ENCODE data around the gene SLC6A12.
"Not testable (repeated sequence)": the region's sequence is repeated elsewhere in the genome, so short reads cannot be mapped to it uniquely, and the experiment has no call there.

SLC6A12 gene

DNA sequence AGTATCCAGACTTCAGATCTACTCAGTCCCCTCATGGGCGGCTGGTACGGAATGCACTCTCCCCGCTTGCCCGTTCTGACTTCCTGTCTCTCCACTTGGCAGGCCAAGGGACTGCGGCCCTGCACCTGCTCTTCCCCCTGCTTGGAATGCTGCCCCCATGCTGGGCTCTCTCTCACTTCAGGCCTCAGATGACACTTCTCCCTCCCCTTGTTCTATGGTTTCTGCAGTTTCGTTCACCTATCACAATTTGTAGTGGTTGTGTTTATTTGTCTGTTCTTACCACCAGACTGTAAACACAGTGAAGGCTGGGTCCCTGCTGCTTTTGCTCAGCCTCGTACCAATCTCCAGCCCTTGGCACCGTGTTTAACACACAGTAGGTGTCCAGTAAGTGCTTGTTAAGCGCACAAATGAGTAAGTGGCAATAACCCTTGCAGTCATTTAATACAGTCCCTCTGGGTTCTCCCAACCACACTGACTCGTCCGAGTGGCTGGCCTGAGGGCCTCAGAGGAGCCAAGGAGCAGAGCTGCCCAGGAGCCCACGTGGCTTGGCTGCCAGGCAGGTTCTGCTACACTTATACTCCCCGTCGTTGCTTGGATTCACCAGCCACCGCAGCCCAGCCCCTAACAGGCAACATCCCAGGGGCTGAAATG, 11.8 kb downstream of the SLC6A12 start:
- in situ Hi-C loops (cut with MboI; ENCODE audit: low sequenced_read_pairs): no loop called here

- in situ Hi-C loops (cut with MboI; ENCODE audit: low sequenced_read_pairs): no loop called here
Measured at GRCh38 chr12:201361-201760, 12.6 kb downstream of the SLC6A12 start.

DNA sequence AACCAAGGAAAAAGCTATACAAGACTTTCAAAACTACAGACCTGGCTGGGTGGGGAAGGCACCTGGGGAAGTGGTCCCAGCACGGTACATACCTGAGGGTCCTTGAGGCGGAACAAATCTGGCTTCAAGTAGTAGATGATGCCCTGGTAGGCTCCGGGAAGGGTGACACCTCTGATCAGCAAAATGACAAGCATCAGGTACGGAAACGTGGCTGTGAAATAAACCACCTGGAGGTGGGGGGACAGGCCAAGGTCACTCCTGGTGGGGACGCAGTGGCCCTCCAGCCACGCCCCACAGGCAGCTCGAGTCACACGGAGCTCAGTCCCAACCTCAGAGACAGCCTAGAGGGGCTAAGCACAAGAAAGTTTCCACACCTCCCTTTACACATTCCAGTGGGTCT, 15.3 kb downstream of the SLC6A12 start:
- in situ Hi-C loops (cut with MboI; ENCODE audit: low sequenced_read_pairs): no loop called here

DNA sequence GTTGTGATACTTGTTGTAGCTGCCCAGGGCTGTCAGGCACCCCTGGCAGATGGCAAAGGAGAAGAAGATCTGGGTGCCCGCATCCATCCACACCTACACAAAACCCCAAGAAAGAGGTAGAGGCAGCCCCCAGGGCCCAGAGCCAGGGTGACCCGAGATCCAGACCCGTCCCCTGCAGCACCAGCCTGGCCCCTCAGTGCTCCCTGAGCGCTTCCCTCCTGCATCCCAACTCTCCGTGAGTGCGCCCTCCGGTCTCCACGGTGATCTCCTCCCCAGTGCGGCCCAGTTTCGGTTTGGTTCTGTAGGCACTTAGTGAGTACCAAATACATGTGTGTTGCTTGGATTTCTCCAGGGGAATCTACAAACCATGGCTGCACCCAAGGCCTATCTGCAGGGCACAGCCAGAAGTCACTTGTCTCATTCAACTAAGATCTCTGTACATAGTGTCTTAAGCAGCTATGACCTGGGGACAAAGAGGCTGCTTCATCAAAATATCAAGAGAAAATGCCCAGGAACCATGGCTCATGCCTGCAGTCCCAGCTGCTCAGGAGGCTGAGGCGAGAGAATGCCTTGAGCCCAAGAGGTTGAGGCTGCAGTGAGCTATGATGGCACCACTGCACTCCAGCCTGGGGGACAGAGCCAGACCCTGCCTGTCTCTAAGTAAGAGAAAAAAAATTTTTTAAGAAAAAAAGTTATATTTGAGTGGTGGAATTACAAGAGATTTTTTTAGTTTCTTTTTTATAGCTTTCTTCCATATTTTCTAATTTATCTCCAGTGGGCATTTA, 15.9 kb downstream of the SLC6A12 start:
- in situ Hi-C loops (cut with MboI; ENCODE audit: low sequenced_read_pairs): no loop called here

DNA sequence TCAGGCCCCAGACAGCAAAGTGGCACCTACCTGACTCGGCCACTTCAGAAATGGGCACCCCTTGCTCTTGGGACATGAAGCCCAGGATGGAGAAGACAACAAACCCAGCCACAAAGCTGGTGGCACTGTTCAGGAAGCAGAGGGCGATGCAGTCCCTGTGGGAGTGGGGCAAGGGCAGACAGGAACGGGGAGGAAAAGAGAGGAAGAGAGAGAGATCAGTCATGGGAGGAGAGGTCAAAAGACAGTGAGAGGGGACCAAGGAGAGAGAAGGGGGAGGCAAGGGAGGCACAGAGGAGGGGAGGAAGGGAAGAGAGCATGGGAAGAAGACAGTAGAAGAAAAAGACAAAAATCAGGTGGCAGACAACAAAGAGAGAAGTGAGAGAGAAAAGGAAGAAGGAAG, 16.6 kb downstream of the SLC6A12 start:
- in situ Hi-C loops (cut with MboI; ENCODE audit: low sequenced_read_pairs): no loop called here

- in situ Hi-C loops (cut with MboI; ENCODE audit: low sequenced_read_pairs): no loop called here
Measured at GRCh38 chr12:196436-196835, 17.5 kb downstream of the SLC6A12 start.

GRCh38 chr12:195951-196350, 18.0 kb downstream of the SLC6A12 start:
- in situ Hi-C loops (cut with MboI; ENCODE audit: low sequenced_read_pairs): no loop called here

DNA sequence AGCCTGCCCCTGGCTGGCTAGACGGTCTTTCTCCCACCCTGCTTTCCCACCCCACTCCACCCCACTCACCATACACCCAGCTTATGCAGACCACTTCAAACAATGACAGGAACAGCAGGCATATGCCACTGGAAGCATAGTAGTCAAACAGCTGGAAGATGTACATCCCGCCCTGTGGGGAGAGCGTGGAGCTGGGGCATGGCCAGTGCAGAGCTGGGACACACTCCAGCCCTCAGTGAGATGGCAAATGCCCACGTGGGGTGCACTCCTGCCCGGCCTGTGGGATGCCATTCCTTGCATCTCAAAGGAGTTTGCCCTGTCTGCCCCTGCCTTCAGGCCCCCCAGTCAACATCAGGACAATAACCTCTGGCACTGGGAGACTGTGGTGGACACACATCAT, 18.8 kb downstream of the SLC6A12 start:
- in situ Hi-C loops (cut with MboI; ENCODE audit: low sequenced_read_pairs): no loop called here

DNA sequence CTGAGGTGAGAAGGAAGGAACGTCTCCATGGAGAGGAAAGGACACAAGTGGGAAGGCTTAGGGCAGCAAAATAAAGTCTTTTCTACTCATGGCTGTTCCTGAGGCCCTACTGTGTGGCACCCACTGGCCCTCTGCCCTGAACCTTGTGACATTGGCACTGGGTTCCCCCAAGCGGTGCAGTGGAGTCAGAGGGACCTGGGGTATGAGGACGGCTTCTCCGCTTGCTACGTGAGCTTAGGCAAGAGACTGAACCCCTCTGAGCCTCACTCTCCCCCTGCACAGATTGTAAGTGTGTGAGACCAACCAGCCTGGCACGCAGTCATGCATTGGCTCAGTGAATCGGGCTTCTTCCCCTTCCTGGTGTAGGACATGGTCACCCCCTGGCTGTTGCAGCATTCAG, 19.7 kb downstream of the SLC6A12 start:
- in situ Hi-C loops (cut with MboI; ENCODE audit: low sequenced_read_pairs): no loop called here

DNA sequence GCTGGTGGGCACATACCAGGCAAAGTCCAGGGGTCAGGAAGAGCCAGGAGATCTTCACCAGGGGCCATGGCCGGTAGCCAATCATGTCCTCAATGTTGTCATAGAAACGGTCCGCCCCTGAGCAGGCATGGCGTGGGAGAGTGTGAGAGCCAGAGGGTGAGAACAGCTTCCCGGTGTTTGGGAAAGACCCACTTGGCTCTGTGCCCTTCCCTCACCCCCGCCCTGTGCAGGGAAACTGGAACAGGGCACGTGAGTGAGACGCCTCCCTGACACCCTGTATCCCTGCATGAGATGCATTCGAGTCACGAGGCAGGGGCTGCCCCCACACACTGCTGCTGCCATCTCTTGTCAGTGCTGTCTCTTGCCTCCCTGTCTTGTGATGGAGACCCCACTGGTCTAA, 20.7 kb downstream of the SLC6A12 start:
- in situ Hi-C loops (cut with MboI; ENCODE audit: low sequenced_read_pairs): no loop called here

- in situ Hi-C loops (cut with MboI; ENCODE audit: low sequenced_read_pairs): no loop called here
Measured at GRCh38 chr12:191541-191940, 22.4 kb downstream of the SLC6A12 start.

DNA sequence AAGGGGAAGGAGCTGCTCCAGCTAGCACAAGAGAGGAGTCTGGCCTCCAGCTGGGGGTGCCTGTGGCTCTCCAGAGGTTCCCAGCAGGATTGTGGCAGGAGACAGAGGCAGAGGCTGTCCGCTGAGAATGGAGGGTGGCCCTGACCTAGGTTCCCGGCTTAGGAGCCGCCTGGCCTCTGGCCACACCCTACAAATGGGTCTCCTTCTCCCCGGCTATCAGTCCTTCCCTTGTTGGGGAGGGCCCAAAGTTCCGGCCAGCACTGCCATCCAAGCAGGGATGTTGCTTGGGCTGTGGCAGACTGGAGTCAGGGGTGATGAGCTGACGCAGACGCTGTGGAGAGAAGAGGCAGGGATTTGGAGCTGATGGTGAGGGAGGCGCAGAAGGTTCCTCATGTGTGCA, 23.1 kb downstream of the SLC6A12 start:
- in situ Hi-C loops (cut with MboI; ENCODE audit: low sequenced_read_pairs): no loop called here

DNA sequence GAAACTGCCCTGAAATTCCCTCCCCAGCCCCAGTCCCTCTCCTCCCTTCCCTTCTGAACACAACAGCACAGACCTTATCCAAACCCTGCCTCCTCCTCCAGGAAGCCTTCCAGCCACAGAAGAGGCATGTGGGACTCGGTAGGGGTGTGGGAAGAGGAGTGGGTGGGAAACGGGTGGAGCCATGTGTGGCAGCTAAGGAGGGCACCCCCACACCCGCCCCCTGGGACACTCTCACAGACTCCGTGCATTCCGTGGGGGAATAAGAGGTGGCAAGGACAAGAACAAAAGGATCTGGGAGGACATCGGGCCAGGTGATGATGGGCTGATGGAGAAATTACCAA, 24.4 kb downstream of the SLC6A12 start:
- in situ Hi-C loops (cut with MboI; ENCODE audit: low sequenced_read_pairs): no loop called here

GRCh38 chr12:188910-189621, 24.9 kb downstream of the SLC6A12 start:
- in situ Hi-C loops (cut with MboI; ENCODE audit: low sequenced_read_pairs): no loop called here

DNA sequence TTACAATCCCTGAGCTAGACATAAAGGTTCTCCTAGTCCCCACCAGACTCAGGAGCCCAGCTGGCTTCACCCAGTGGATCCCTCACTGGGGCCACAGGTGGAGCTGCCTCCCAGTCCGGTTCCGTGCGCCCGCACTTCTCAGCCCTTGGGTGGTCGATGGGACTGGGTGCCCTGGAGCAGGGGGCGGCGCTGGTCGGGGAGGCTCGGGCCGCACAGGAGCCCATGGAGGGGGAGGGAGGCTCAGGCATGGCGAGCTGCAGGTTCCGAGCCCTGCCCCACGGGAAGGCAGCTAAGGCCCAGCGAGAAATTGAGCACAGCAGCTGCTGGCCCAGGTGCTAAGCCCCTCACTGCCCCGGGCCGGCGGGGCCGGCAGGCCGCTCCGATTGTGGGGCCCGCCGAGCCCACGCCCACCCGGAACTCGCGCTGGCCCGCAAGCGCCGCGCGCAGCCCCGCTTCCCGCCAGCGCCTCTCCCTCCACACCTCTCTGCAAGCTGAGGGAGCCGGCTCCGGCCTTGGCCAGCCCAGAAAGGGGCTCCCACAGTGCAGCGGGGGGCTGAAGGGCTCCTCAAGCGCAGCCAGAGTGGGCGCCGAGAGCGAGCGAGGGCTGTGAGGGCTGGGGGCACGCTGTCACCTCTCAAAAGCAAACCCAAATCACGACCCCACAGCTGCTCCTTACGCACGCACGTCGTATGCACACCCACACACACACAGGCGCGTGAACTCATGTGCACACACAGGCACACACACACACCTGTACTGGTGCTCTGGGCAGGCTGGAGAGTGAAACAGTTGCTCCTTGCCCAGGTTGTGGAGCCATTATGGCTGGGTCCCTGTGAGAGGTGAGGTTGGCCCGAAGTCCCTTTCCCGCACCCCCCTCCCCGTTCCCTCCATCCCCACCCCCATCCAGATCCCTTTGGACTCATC, 25.7 kb downstream of the SLC6A12 start:
- in situ Hi-C loops (cut with MboI; ENCODE audit: low sequenced_read_pairs): not testable (repeated sequence)

DNA sequence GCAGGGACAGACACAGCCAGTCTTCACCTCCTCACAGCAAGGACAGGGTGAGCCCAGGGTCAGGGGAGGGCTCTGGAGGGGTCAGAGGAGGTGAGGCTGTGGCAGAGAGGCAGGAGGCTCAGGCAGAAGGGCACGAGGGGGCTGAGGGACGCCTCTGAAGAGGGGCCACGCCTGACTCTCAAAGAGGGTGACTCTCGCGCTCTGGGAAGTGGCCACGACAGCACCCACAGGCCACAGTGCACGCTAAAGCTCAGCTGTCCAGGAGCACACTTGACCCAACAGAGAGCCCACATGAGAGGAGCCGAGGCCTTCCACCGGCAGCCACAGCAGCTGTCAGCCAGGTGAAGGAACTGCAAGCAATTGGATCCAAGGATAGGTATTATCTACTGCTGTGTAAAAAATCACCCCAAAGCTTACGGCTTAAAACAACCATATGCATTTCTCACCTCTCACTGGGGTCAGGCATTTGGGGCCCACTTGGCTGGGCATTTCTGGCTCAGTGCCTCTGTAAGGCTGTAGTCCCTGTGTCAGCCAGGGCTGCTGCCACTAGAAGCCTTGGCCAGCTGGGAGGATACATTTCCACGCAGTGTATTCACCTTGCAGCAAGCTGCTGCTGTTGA, 27.8 kb downstream of the SLC6A12 start:
- in situ Hi-C loops (cut with MboI; ENCODE audit: low sequenced_read_pairs): no loop called here

DNA sequence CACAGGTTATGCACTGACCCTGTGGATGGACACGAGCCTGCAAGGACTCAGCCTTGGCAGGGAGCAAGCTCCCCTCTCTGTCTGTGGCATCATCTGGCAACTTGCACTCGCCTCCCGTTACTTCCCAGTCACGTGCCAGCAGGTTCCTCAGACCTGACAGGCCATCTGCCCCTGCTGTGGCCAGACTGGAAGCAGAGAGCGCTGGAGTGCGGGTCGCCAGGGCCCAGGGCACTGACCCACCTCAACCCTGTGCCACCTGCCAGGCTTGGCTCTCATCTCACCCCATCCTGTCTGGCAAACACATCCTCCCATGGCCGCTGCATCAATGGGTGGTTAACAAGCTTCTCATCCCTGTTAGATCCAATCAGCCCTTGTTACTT, 28.4 kb downstream of the SLC6A12 start:
- in situ Hi-C loops (cut with MboI; ENCODE audit: low sequenced_read_pairs): no loop called here

DNA sequence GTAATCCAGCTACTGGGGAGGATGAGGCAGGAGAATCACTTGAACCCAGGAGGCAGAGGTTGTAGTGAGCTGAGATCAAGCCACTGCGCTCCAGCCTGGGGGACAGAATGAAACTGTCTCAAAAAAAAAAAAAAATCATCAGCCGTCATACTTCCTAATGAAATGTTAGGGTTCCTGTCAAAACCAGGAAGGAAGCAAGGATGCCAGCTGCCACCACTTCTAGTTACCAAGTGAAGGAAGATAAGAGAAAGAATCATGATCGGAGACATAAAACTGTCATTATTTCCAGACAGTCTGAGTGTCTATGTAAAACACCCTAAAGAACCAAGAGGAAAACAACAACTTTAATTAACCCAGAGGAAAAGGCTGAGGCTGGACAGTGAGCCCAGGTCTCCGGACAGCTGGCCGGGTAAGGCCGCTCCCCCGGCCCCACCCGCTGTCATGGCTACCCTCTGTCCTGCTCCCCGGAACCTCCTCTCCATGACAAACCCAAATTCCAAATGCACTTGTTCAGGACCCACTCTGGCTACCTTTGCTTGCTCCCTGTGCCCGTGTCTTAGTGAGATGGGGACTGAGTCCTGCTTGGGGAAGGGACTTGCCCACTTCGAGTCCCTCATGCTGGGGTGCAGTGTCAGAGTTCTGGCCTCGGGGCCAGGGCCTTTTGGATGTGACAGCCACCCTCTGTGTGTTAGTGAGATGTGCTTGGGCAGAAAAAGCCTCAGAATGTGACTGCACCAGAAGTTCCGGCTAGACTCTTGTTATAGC, 29.0 kb downstream of the SLC6A12 start:
- in situ Hi-C loops (cut with MboI; ENCODE audit: low sequenced_read_pairs): no loop called here

- in situ Hi-C loops (cut with MboI; ENCODE audit: low sequenced_read_pairs): no loop called here
Measured at GRCh38 chr12:182381-182892, 31.5 kb downstream of the SLC6A12 start.

- in situ Hi-C loops (cut with MboI; ENCODE audit: low sequenced_read_pairs): no loop called here
Measured at GRCh38 chr12:181921-182320, 32.0 kb downstream of the SLC6A12 start.

Measured in HL-60/S4 (cell line).